ENCODE data around the gene ZNF184. TPM values are rescaled to one million over a fixed set of nuclear protein-coding genes. Genes with fewer than 3 reads are reported as not detected.
"Not testable (repeated sequence)": the region's sequence is repeated elsewhere in the genome, so short reads cannot be mapped to it uniquely, and the experiment has no call there.

The ZNF184 gene
- polyA plus RNA-seq, 1 donor: 7.4 TPM

DNA sequence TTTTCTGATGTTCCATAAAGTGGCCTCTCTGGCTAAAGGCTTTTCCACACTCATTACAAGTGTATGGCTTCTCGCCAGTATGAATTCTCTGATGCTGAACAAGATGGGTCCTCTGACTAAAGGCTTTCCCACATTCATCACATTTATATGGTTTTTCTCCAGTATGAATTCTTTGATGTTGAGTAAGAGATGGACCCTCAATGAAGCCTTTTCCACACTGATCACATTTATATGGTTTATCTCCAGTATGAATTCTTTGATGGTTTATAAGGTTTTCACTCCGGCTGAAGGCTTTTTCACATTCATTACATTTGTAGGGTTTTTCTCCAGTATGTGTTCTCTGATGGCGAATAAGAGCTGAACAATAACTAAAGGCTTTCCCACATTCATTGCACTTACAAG lies 20.4 kb downstream of the ZNF184 start:
- Histone ChIP-seq H3K9me3 (ENCODE audit: control insufficient read depth, low read depth, low read length) (peaks cover 55% of the 10 kb centered on the region), H3K36me3 (ENCODE audit: control insufficient read depth, insufficient read depth, low read length) (peaks cover 57% of the 10 kb centered on the region), H3K4me3 (ENCODE audit: low read length) (no peak overlapping the region), H3K27ac (ENCODE audit: low read length) (no peak overlapping the region), H3K27me3 (ENCODE audit: control insufficient read depth, insufficient read depth, low read length) (no peaks in the 10 kb centered on the region), H3K4me1 (ENCODE audit: control insufficient read depth, insufficient read depth, low read length) (no peaks in the 10 kb centered on the region)
- DNase-seq: no peak
- WGBS (ENCODE audit: insufficient coverage, low lambda C conversion rate): 100% methylated on average over 1 of the region's 3 CpGs

DNA sequence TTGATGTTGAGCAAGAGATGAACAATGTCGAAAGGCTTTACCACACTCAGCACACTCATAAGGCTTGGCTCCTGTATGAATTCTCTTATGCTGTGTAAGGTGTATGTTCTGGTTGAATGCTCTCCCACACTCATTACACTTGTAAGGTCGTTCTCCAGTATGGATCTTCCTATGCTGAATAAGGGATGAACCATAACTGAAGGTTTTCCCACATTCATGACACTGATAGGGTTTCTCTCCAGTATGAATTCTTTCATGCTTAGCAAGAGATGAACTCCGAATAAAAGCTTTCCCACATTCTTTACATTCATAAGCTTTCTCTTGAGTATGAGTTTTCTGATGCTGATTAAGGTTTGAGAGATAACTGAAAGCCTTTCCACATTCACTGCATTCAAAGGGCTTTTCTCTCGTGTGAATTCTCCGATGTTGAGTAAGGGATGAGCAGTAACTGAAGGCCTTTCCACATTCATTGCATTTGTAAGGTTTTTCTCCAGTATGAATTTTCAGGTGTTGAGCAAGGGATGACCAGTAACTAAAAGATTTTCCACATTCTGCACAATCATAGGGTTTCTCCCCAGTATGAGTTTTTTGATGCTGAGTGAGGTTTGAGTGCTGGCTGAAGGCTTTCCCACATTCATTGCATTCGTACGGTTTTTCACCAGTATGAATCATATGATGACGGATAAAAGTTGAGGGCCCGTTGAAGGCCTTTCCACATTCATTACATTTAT lies 21.1 kb downstream of the ZNF184 start:
- H3K27ac ChIP-seq (ENCODE audit: low read length): no peak overlapping the region
- WGBS (ENCODE audit: insufficient coverage, low lambda C conversion rate): 100% methylated on average over 2 of the region's 9 CpGs
- peaks cover 55% of the 10 kb centered on the region for H3K9me3 ChIP-seq (ENCODE audit: control insufficient read depth, low read depth, low read length)
- no peak for DNase-seq
- no peak overlapping the region for H3K4me3 ChIP-seq (ENCODE audit: low read length)
- no peaks in the 10 kb centered on the region for H3K27me3 ChIP-seq (ENCODE audit: control insufficient read depth, insufficient read depth, low read length)
- H3K4me1 ChIP-seq (ENCODE audit: control insufficient read depth, insufficient read depth, low read length): no peaks in the 10 kb centered on the region
- H3K36me3 ChIP-seq (ENCODE audit: control insufficient read depth, insufficient read depth, low read length): peaks cover 54% of the 10 kb centered on the region

DNA sequence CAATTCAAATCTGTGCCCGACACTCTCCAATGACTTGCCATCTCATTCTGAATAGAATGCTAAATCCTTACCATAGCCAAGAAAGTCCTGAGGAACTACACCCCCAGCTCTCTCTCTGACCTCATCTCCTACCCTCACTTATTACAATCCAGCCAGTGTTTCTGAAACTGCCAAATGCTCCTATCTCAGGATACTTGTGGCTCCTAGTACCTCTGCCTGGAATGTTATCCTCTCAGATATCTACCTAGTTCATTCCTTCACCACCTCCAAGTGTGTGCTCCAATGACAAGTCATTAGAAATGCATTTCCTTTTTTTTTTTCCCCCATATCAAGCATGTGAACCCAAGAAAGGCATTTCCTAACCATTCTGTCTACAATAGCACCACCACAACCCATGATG lies 24.4 kb downstream of the ZNF184 start:
- no peak overlapping the region for H3K4me3 ChIP-seq (ENCODE audit: low read length)
- WGBS (ENCODE audit: insufficient coverage, low lambda C conversion rate): no CpG with 5 or more reads among the region's 1 CpG
- no peaks in the 10 kb centered on the region for H3K27me3 ChIP-seq (ENCODE audit: control insufficient read depth, insufficient read depth, low read length)
- H3K27ac ChIP-seq (ENCODE audit: low read length): no peak overlapping the region
- H3K4me1 ChIP-seq (ENCODE audit: control insufficient read depth, insufficient read depth, low read length): no peaks in the 10 kb centered on the region
- no peak for DNase-seq
- peaks cover 50% of the 10 kb centered on the region for H3K9me3 ChIP-seq (ENCODE audit: control insufficient read depth, low read depth, low read length)
- peaks cover 23% of the 10 kb centered on the region for H3K36me3 ChIP-seq (ENCODE audit: control insufficient read depth, insufficient read depth, low read length)

DNA sequence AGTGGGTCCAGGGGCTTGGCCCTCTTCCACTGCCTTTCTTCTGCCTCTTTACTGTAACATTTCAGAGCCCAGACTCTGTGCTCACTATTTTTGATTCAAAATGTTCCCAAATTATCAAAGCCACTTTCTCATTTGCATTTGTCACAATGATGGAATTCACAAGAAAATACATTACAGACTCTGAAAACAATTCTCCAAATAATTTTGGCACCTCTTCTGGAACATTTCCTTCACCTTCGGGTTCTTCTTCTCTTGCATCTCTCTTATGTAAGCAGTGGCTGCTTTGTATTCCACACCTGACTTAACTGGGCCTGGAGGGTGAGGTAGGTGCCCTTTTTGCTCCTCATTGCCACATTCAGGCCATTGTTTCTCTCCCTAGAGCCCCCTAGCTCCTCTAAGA lies 30.0 kb downstream of the ZNF184 start:
- Histone ChIP-seq H3K27ac (ENCODE audit: low read length) (no peak overlapping the region), H3K27me3 (ENCODE audit: control insufficient read depth, insufficient read depth, low read length) (no peaks in the 10 kb centered on the region), H3K4me3 (ENCODE audit: low read length) (no peak overlapping the region), H3K36me3 (ENCODE audit: control insufficient read depth, insufficient read depth, low read length) (no peaks in the 10 kb centered on the region), H3K4me1 (ENCODE audit: control insufficient read depth, insufficient read depth, low read length) (no peaks in the 10 kb centered on the region), H3K9me3 (ENCODE audit: control insufficient read depth, low read depth, low read length) (peaks cover 6% of the 10 kb centered on the region)
- DNase-seq: no peak
- WGBS (ENCODE audit: insufficient coverage, low lambda C conversion rate): no CpG with 5 or more reads among the region's 1 CpG

DNA sequence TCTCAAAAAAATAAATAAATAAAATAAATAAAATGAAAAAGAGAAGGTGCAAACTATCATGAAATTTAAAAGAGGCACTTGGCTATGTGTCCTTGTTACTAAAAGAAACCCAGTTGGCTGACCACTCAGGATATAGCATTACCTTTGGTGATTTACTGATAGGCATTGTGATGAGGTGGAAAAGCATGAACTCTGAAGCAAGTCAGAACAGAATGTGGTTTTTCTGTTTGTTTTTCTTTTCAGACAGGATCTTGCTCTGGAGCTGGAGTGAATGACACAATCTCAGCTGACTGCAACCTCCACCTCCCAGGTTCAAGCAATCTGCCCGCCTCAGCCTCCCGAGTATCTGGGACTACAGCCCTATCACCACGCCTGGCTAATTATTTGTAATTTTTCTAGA lies 31.9 kb downstream of the ZNF184 start:
- H3K36me3 ChIP-seq (ENCODE audit: control insufficient read depth, insufficient read depth, low read length): no peaks in the 10 kb centered on the region
- 100% methylated on average over 2 of the region's 3 CpGs for WGBS (ENCODE audit: insufficient coverage, low lambda C conversion rate)
- no peaks in the 10 kb centered on the region for H3K27me3 ChIP-seq (ENCODE audit: control insufficient read depth, insufficient read depth, low read length)
- no peak overlapping the region for H3K4me3 ChIP-seq (ENCODE audit: low read length)
- no peak for DNase-seq
- H3K27ac ChIP-seq (ENCODE audit: low read length): no peak overlapping the region
- H3K4me1 ChIP-seq (ENCODE audit: control insufficient read depth, insufficient read depth, low read length): no peaks in the 10 kb centered on the region
- H3K9me3 ChIP-seq (ENCODE audit: control insufficient read depth, low read depth, low read length): peaks cover under 1% of the 10 kb centered on the region

DNA sequence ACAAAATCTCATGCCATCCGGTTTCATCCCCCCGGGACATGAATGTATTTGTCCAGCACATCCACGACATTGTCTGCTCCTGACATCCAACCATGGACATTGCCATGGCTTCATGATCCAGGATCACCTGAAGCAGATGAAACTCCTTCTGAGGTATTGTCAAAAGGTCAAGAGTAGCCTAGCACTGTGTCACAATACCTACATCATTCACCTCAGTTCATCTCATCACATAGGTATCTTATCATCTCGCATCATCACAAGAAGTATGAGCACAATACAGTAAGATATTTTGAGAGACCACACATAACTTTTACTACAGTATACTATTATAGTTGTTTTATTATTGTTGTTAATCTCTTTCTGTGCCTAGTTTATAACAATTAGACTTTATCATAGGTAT lies 33.5 kb downstream of the ZNF184 start:
- no peak for DNase-seq
- no peak overlapping the region for H3K4me3 ChIP-seq (ENCODE audit: low read length)
- H3K9me3 ChIP-seq (ENCODE audit: control insufficient read depth, low read depth, low read length): no peaks in the 10 kb centered on the region
- H3K36me3 ChIP-seq (ENCODE audit: control insufficient read depth, insufficient read depth, low read length): no peaks in the 10 kb centered on the region
- no peak overlapping the region for H3K27ac ChIP-seq (ENCODE audit: low read length)
- no peaks in the 10 kb centered on the region for H3K27me3 ChIP-seq (ENCODE audit: control insufficient read depth, insufficient read depth, low read length)
- whole genome bisulfite sequencing (ENCODE audit: insufficient coverage, low lambda C conversion rate): no CpG with 5 or more reads among the region's 4 CpGs
- no peaks in the 10 kb centered on the region for H3K4me1 ChIP-seq (ENCODE audit: control insufficient read depth, insufficient read depth, low read length)

DNA sequence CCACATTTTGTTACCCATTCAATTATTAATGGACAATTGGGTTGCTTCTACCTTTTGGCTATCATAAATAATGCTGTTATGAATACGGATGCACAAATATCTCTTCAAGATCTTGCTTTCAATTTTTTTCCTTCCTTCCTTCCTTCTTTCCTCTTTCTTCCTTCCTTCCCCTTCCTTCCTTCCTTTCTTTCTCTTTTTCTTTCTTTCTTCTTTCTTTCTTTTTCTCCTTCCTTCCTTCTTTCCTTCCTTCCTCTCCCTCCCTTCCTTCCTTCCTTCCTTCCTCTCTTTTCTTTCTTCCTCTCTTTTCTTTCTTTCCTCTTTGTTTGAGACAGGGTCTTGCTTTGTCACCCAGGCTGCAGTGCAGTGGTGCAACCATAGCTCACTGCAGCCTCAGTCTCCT lies 39.2 kb downstream of the ZNF184 start:
- H3K4me1 ChIP-seq (ENCODE audit: control insufficient read depth, insufficient read depth, low read length): no peaks in the 10 kb centered on the region
- no peaks in the 10 kb centered on the region for H3K36me3 ChIP-seq (ENCODE audit: control insufficient read depth, insufficient read depth, low read length)
- WGBS (ENCODE audit: insufficient coverage, low lambda C conversion rate): 83% methylated on average over 1 of the region's 1 CpG
- no peak overlapping the region for H3K27ac ChIP-seq (ENCODE audit: low read length)
- DNase-seq: no peak
- no peaks in the 10 kb centered on the region for H3K27me3 ChIP-seq (ENCODE audit: control insufficient read depth, insufficient read depth, low read length)
- no peaks in the 10 kb centered on the region for H3K9me3 ChIP-seq (ENCODE audit: control insufficient read depth, low read depth, low read length)
- no peak overlapping the region for H3K4me3 ChIP-seq (ENCODE audit: low read length)

DNA sequence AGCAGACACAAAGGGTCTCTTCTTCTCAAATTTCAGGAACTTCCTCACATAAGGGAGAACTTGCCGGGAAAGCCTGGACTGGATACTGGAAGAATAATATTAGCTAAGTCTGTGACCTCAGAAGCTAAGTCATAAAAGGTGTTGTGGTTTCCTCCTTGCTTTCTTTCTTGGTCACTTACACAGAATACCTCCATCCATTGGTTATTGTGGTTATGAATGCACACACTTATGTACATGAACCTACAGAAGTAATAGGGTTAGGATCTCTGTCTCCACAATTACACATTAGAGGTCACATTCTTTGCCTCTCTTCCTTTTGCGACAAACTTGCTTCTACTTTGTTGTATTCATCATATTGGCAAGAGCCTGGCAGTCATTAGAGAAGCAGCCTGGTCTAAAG lies 43.9 kb downstream of the ZNF184 start:
- H3K27ac ChIP-seq (ENCODE audit: low read length): no peak overlapping the region
- H3K9me3 ChIP-seq (ENCODE audit: control insufficient read depth, low read depth, low read length): no peaks in the 10 kb centered on the region
- H3K4me1 ChIP-seq (ENCODE audit: control insufficient read depth, insufficient read depth, low read length): no peaks in the 10 kb centered on the region
- no peak for DNase-seq
- no peak overlapping the region for H3K4me3 ChIP-seq (ENCODE audit: low read length)
- no peaks in the 10 kb centered on the region for H3K27me3 ChIP-seq (ENCODE audit: control insufficient read depth, insufficient read depth, low read length)
- WGBS (ENCODE audit: insufficient coverage, low lambda C conversion rate): 100% methylated on average over 1 of the region's 2 CpGs
- H3K36me3 ChIP-seq (ENCODE audit: control insufficient read depth, insufficient read depth, low read length): no peaks in the 10 kb centered on the region

DNA sequence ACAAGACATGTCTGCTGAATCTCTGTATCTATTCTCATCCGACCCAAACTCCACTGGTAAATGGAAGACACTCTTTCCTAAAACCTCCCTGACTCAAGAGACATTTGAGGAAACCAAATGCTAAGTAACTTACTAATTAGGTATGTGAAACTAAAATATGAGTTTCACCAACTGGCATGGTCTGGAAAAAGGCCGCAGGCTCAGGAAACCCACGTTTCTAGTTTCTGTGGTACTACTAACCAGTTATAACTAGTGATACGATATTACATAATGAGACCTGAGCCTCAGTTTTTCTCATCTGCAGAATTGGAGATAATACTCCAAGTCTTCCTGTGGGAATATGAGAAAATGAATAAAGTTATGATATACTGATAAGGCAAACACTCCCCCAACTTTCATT lies 44.4 kb downstream of the ZNF184 start:
- Histone ChIP-seq H3K9me3 (ENCODE audit: control insufficient read depth, low read depth, low read length) (no peaks in the 10 kb centered on the region), H3K27me3 (ENCODE audit: control insufficient read depth, insufficient read depth, low read length) (no peaks in the 10 kb centered on the region), H3K4me3 (ENCODE audit: low read length) (no peak overlapping the region), H3K4me1 (ENCODE audit: control insufficient read depth, insufficient read depth, low read length) (no peaks in the 10 kb centered on the region), H3K27ac (ENCODE audit: low read length) (no peak overlapping the region), H3K36me3 (ENCODE audit: control insufficient read depth, insufficient read depth, low read length) (no peaks in the 10 kb centered on the region)
- 100% methylated on average over 1 of the region's 4 CpGs for WGBS (ENCODE audit: insufficient coverage, low lambda C conversion rate)
- DNase-seq: no peak

DNA sequence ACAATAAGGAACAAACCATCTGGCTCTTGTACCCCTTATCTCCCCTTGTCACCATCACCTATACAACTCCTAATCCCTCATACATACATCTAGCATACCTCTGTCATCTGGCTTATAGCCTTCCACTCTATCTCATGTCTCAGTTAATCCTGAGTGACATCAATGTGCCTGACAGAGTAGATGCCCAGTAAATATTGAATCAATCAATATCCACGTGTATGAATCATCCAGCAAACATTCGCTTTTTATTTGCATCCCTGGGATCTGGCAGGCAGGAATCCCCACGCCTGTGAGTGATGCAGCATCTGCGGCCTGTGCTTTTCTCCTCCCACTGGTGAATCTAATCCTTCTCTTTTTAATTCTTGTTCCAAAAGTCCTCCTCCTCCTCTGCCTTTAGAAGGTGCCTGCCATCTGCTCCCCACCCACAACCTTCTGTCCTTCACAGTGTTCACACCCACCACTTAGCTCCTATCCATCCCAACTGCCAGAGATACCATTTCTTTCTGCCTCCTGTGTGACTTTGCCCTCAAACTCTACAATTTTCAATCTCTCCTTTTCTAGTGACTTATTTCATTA lies 46.8 kb downstream of the ZNF184 start:
- no CpG with 5 or more reads among the region's 4 CpGs for WGBS (ENCODE audit: insufficient coverage, low lambda C conversion rate)
- Histone ChIP-seq H3K27me3 (ENCODE audit: control insufficient read depth, insufficient read depth, low read length) (no peaks in the 10 kb centered on the region), H3K36me3 (ENCODE audit: control insufficient read depth, insufficient read depth, low read length) (no peaks in the 10 kb centered on the region), H3K9me3 (ENCODE audit: control insufficient read depth, low read depth, low read length) (no peaks in the 10 kb centered on the region), H3K4me1 (ENCODE audit: control insufficient read depth, insufficient read depth, low read length) (no peaks in the 10 kb centered on the region), H3K27ac (ENCODE audit: low read length) (no peak overlapping the region), H3K4me3 (ENCODE audit: low read length) (no peak overlapping the region)
- DNase-seq: no peak

DNA sequence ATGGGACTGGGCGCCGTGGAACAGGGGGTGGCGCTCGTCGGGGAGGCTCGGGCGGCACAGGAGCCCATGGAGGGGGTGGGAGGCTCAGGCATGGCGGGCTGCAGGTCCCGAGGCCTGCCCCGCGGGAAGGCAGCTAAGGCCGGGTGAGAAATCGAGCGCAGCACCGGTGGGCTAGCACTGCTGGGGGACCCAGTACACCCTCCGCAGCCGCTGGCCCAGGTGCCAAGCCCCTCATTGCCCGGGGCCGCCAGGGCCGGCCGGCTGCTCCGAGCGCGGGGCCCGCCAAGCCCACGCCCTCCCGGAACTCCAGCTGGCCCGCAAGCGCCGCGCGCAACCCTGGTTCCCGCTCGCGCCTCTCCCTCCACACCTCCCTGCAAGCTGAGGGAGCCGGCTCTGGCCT lies 48.1 kb downstream of the ZNF184 start:
- H3K4me1 ChIP-seq (ENCODE audit: control insufficient read depth, insufficient read depth, low read length); DNase-seq; H3K27ac ChIP-seq (ENCODE audit: low read length); H3K36me3 ChIP-seq (ENCODE audit: control insufficient read depth, insufficient read depth, low read length); H3K9me3 ChIP-seq (ENCODE audit: control insufficient read depth, low read depth, low read length); H3K27me3 ChIP-seq (ENCODE audit: control insufficient read depth, insufficient read depth, low read length); H3K4me3 ChIP-seq (ENCODE audit: low read length): not testable (repeated sequence)
- WGBS (ENCODE audit: insufficient coverage, low lambda C conversion rate): no CpG with 5 or more reads among the region's 36 CpGs
